ENCODE measurements around the gene WDFY1. TPM values are rescaled to one million over a fixed set of nuclear protein-coding genes. Genes with fewer than 3 reads are reported as not detected.

The WDFY1 gene
- total RNA-seq, 6 donors from 2014 or later, result 32.6 to 90.1 (median 41.2) TPM

- Histone ChIP-seq H3K27me3 (no peaks in the 10 kb centered on the region), H3K36me3 (peaks cover 0 to 42% (median 12%) of the 10 kb centered on the region in 4 donors), H3K27ac (no peak overlapping the region), H3K4me1 (peaks cover 0 to 4% (median 0%) of the 10 kb centered on the region in 4 donors), H3K9me3 (no peaks in the 10 kb centered on the region), H3K4me3 (no peak overlapping the region)
- no peak for DNase-seq
- TF ChIP-seq POLR2AphosphoS5 (IDR thresholded peaks at IDR 0.05) (no peak), POLR2A (IDR thresholded peaks at IDR 0.05) (no peak), CTCF (IDR thresholded peaks at IDR 0.05) (no peak), EP300 (IDR thresholded peaks at IDR 0.05) (no peak)
- WGBS, 2 donors, result 79 to 90% methylated on average over 7 of the region's 7 CpGs
- ATAC-seq (ENCODE audit: low FRiP score in 2 of 2), result no peak
These were observed 74.1 kb downstream of the WDFY1 start for GRCh38 chr2:223870840-223871611.

- Histone ChIP-seq H3K27me3 (no peaks in the 10 kb centered on the region), H3K4me3 (no peak overlapping the region), H3K4me1 (peaks cover 0 to 4% (median 0%) of the 10 kb centered on the region in 4 donors), H3K9me3 (no peaks in the 10 kb centered on the region), H3K27ac (no peak overlapping the region), H3K36me3 (peaks cover 0 to 14% (median 7%) of the 10 kb centered on the region in 4 donors)
- no peak for DNase-seq
- TF ChIP-seq POLR2AphosphoS5 (IDR thresholded peaks at IDR 0.05), result no peak
- no peak for TF ChIP-seq EP300 (IDR thresholded peaks at IDR 0.05)
- no peak for TF ChIP-seq CTCF (IDR thresholded peaks at IDR 0.05)
- WGBS, 2 donors, result 91 to 100% methylated on average over 2 to 3 of the region's 3 CpGs
- no peak for ATAC-seq (ENCODE audit: low FRiP score in 2 of 2)
These were observed 77.1 kb downstream of the WDFY1 start for GRCh38 chr2:223868005-223868404.

- Histone ChIP-seq H3K4me1 (no peaks in the 10 kb centered on the region), H3K27me3 (no peaks in the 10 kb centered on the region), H3K27ac (no peak overlapping the region), H3K9me3 (no peaks in the 10 kb centered on the region), H3K4me3 (no peak overlapping the region), H3K36me3 (peaks cover 0 to 11% (median 4%) of the 10 kb centered on the region in 4 donors)
- DNase-seq (no peak), ATAC-seq (ENCODE audit: low FRiP score in 2 of 2) (no peak)
- 67 to 69% methylated on average over 2 of the region's 2 CpGs for WGBS, 2 donors
- TF ChIP-seq CTCF (IDR thresholded peaks at IDR 0.05), result no peak
- no peak for TF ChIP-seq POLR2A (IDR thresholded peaks at IDR 0.05)
- TF ChIP-seq POLR2AphosphoS5 (IDR thresholded peaks at IDR 0.05), result no peak
- TF ChIP-seq EP300 (IDR thresholded peaks at IDR 0.05), result no peak
These were observed 79.1 kb downstream of the WDFY1 start for GRCh38 chr2:223865907-223866508.

GRCh38 chr2:223865124-223865523 lies 80.0 kb downstream of the WDFY1 start:
- 76 to 83% methylated on average over 4 of the region's 4 CpGs for WGBS, 2 donors
- ATAC-seq (ENCODE audit: low FRiP score in 2 of 2) (no peak), DNase-seq (no peak)
- peaks cover 0 to 4% (median 2%) of the 10 kb centered on the region in 4 donors for H3K36me3 ChIP-seq
- no peaks in the 10 kb centered on the region for H3K27me3 ChIP-seq
- no peak overlapping the region for H3K27ac ChIP-seq
- H3K9me3 ChIP-seq, result no peaks in the 10 kb centered on the region
- no peak for TF ChIP-seq POLR2AphosphoS5 (IDR thresholded peaks at IDR 0.05)
- no peak for TF ChIP-seq EP300 (IDR thresholded peaks at IDR 0.05)
- TF ChIP-seq CTCF (IDR thresholded peaks at IDR 0.05), result no peak
- no peak for TF ChIP-seq POLR2A (IDR thresholded peaks at IDR 0.05)
- no peaks in the 10 kb centered on the region for H3K4me1 ChIP-seq
- H3K4me3 ChIP-seq, result no peak overlapping the region
